GM18873 (cell line): ENCODE data around the gene SLC25A4.
"Not testable (repeated sequence)": the region's sequence is repeated elsewhere in the genome, so short reads cannot be mapped to it uniquely, and the experiment has no call there.

ENCODE experiments used
- ATAC-seq: cut with Tn5 transposase; IDR thresholded peaks from one replicate; pipeline ENCODE4 v1.9.1; 2021; ENCODE audit warnings: mild to moderate bottlenecking, moderate library complexity, moderate number of reproducible peaks; ENCODE audit not compliant: unreplicated experiment, low FRiP score

SLC25A4 gene

DNA sequence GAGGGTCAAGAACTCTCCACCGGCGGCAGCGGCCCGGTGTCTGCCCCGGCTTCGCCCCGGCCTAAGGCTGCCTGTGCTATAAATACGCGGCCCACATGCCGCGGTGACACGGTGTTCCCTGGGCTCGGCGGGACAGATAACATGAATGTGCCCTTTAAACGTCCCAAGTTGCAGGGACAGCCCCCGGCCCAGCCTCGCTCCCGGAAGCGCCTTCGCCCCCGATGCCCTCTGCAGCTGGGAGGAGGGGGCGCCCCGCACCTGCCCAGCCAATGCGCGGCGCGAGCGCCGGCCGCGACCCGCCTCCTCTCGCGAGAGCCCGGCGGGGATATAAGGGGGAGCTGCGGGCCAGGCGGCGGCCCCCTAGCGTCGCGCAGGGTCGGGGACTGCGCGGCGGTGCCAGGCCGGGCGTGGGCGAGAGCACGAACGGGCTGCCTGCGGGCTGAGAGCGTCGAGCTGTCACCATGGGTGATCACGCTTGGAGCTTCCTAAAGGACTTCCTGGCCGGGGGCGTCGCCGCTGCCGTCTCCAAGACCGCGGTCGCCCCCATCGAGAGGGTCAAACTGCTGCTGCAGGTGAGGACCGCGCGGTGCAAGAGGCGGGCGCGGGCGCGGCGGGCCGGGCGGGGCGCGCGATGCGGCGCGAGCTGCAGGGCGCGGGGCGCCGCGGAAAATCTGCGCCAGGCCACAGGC lies at the start of gene SLC25A4:
Gene SLC25A4, plus strand, starts transcription at position 355 of the 689 bp plus-strand sequence. Its CDS starts 107 bp downstream, at position 462.
- ATAC-seq, result peak; percentile 83

DNA sequence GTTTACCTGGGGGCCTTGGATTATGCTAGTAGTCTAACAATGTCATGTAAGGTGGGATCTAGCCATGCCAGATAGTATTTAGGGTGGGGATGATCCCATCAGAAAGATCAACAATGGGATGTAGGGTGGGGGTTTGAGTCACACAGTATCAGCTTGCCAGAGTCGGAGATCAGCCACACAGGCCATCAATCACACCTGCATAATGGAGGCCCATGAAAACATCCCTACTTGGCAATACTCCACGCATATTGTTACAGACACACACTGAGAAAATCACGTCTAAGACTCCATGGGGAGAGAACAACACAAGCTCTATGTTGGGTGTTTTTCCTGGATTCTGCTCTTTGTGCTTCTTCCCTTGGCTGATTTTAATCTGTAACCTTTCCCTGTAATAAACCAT lies 49.5 kb upstream of the SLC25A4 start:
- ATAC-seq, result no peak

DNA sequence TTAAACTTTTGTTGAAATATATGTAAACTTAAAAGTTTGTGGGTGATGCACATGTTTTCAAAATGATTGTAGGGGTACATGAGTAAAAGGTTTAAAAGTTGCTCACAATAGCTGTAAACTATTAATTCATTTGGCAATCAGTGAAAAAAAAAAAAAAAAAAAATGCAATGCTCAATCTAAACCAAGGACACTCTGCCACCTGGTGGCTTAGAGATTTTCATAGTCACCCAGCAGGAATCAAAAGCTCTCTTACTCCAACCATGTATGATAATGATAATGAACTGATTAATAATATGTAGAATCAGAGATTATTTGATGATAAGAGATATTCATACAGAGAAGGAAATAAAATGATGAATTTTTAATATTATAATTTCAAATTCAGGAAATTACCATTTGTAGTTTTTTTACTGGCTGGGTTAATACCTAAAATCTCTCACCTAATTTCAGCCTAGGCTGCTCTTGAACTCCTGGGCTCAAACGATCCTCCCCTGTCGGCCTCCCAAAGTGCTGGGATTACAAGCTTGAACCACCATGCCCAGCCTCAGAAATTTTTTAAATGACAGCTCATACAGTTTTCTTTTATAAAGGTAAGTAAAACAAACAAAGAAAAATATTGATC lies 46.9 kb upstream of the SLC25A4 start:
- no peak for ATAC-seq

DNA sequence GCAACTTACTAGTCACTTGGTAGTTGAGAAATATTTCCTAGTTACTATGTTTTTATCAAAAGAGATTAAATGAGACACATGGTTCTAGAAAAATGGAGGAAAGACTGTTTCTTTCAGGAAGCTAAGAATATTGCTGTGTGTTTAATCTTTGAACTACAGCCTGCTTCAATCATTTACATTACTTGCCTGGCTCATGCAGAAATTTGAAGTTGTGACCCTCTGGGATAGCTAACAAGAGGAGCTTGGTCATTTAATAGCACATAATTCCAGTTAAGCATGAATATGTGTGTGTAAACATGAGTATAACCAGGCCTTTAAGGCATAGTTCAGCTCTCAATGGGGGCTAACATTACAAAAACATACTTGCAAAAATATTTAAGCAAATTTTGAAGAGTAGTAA lies 44.6 kb upstream of the SLC25A4 start:
- no peak for ATAC-seq

DNA sequence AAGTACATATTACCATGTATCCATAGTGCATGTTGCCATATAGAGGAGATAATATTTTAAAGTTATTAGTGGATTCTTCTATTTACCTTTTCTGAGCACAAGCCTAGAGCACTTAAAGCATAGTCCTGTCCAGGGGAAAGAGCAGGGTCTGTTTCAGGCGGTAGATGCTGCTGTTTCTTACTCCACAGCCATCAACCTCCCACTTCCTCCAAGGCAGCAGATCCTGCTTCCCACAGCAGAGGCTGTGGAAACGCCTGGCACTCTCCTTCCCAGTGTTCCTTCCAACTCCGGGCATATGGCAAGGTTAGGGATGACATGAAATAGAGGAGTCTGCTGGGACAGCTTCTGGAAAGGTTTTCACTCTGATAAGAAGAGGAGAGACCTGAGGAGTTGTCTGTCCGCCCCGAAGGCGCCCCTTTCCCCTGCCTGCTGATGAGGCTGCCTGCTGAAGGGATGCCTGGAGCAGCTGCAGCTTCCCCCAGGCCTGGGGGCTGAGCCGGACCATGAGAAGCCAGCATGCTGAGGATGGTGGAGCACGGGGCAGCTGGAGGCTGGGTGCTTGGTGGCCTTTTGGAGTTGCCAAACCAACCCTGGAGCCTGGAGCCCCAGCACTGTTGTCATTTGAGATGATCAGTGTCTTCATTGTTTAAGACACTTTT lies 43.9 kb upstream of the SLC25A4 start:
- ATAC-seq, result no peak

DNA sequence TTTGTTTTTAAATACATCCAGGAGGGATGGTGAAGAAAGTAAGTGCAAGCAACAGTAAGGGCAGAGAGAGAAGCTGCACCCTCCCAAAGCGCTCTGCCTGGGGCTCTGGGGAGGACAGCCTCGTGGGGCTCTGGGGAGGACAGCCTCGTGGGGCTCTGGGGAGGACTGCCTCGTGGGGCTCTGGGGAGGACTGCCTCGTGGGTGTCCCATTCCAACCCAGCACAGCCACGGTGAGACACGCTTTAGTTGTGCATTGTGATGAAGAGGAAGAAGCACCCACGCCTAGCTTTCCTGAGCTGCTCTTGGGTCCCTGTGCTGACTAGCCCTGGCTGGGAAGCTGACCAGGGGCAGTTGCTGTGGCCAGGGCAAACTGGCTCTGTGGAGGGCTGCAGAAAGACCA lies 43.1 kb upstream of the SLC25A4 start:
- no peak for ATAC-seq

DNA sequence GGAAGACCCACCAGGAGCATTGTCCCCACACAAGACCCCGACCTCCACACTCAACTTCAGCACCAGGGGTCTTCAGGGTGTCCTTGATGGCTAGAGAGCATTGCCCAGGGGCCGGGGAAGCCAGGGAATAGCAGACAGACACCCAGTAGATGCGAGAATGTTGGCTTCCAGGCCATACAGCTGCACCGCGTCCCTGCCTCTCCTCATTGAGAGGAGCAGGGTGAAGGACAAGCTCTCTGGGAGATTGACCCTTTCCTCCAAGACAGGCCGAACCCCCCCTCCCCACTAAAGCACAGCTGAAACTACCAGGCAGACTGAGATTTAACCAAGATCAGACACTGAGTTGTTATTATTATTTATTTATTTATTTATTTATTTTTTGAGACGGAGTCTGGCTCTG lies 42.6 kb upstream of the SLC25A4 start:
- ATAC-seq, result no peak

DNA sequence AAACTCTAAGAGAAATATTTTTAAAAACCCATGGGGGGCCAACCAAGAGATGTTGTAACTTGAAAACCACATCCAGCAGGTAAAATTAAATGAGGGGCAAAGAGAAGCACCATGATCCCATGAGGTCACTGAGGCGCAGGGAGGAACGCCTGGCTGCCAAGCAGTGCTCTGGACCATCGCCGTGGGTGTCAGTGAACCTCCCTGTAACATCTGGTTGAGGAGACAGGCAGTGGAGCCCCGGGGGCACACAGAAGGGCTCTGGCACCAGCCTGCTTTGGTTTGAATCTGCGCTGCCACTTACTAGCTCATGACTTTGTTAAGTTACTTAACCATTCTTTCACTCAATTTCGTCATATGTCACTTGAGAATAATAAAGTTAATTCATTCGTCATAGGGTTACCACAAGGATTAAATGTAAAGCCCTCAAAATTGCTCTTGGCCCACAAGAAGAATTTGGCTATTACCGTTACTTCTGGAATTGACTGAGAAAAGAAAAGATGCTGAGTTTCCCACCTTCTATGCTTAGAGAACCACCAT lies 41.6 kb upstream of the SLC25A4 start:
- no peak for ATAC-seq

DNA sequence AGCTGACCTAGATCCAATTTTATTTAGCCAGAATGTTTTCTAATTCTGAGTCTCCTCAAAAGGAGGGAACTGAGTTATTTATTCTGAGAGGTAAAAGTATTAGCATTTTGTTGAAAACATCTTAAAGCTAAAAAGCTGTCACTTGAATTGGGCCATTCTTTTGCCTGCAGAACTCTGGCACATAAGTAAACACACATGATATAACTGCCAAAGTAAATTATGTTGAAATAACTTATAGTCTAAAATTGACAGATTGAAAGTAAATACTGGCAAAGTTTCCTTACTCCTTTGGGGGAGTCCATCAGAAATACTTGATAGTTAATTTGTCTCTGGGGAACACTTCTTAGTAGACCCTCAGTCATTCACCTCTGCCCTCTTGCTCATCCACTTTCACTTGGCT lies 38.3 kb upstream of the SLC25A4 start:
- ATAC-seq, result no peak

DNA sequence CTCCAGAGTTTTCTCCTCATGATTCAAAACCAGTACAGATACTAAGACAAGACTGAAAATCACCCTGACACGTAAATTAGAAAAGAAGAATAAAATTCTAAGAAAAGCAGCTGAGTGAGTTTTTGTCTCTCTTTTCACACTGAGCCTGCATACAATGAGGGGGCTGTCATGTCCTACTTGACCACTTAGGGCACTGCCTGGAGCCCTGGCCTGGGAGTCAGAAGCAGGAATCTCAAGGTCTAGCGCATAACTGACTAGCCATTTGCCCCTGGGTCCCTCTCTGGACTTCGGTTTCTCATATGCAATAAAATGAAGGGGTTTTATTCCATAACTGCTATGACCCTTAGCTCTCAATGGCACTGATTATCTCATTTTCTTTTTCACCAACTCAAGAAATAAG lies 36.7 kb upstream of the SLC25A4 start:
- ATAC-seq, result no peak

DNA sequence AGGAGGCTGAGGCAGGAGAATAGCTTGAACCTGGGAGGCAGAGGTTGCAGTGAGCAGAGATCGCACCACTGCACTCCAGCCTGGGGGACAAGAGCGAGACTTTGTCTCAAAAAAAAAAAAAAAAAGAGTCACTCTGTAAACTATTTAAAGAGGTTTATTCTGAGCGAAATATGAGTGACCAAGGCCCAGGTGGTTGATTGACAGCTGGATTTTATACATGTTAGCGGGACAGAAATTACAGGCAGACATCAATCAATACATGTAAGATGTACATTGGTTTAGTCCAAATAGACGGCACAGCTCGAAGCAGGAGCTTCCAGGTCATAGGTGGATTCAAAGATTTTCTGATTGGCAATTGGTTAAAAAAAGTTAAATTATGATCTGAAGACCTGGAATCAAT lies 35.5 kb upstream of the SLC25A4 start:
- ATAC-seq, result not testable (repeated sequence)

DNA sequence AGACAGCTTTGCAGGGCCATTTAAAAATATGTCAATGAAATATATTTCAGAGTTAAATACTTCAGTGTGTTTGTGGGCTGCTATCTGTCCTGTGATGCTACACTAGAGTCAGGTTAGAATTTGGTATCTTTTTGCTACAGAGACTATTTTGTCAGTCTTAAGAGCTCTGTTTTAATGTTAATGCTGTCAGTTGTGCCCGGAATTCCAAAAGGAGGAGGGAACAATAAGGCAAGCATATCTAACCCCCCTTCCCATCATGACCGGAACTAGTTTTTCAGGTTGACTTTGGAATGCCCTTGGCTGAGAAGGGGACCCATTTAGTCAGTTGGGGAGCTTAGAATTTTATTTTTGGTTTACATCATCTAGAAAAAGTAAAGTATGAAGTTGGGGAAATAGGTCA lies 34.9 kb upstream of the SLC25A4 start:
- no peak for ATAC-seq

DNA sequence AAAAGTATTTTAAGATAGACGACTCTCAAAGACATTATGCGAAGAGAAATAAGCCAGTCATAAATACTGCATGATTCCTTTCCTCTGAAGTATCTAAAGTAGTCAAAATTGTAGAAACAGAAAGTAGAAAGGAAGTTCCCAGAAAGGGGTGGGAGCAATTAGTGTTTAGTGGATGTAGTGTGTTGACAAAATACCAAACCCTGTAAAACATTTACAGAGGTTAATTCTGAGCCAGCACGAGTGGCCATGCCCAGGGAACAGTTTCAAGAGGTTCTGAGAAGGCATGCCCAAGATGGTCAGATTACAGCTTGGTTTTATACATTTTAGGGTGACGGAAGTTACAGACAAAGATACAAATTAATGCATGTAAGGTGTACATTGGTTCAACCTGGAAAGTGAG lies 34.4 kb upstream of the SLC25A4 start:
- ATAC-seq, result no peak

DNA sequence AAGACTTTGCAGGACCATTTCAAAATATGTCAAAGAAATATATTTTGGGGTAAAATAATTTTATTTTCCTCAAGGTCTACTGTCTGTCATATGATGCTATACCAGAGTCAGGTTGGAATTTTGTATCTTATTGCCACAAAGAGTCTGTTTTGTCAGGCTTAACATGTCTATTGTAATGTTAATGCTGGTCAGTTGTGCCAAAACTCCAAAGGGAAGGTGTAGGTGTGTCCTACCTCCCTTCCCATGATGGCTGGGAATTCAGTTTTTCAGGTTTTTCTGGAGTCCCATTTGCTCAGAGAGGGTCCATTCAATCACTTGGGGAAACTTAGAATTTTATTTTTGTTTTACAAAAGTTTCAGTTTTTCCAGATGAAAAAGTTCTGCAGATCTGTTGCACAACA lies 33.3 kb upstream of the SLC25A4 start:
- ATAC-seq, result no peak

DNA sequence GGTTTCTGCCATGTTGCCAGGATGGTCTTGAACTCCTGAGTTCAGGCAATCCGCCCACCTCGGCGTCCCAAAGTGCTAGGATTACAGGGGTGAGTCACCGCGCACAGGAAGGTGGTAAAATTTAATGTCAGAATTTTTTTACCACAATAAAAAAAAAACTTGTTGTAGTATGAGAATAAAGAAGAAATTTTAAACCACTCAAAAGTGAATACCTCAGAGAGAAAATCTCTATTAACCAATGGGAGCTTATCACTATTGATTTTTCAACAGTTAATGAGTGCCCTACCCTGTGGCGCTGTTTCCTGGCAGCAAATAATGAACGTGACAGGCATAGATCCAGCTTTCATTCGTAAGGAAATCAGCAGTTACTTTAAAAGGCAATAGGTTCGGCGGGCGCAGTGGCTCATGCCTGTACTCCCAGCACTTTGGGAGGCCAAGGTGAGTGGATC lies 32.7 kb upstream of the SLC25A4 start:
- ATAC-seq, result no peak

DNA sequence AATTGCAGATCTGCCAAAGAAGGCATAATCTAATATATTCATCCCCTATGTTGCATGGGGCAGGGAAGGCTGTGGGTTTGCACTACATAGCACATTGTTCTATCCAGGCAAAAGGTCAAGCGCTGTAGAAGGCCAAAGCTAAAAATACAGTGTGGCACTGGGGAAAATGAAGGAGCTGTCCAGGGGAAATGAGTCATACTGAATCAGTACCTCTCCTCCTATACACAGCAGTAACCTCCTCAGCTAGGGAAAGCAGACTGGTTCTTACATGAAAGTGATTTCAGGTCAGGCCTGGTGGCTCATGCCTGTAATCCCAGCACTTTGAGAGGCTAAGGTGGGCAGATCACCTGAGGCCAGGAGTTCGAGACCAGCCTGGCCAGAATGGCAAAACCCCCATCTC lies 31.0 kb upstream of the SLC25A4 start:
- ATAC-seq, result no peak

DNA sequence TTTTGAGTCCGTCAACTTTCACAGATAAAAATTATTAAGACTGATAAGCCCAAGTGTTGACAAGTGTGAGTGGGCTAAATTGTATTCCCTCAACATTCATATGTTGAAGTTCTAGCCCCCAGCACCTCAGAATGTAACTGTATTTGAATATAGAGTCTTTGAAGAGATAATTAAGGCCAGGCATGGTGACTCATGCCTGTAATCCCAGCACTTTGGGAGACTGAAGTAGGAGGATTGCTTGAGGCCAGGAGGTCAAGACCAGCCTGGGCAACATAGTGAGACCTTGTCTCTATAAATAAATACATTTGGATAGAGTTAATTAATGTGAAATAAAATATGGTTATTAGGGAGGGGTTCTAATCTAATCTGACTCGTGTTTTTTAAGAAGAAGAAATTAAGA lies 29.7 kb upstream of the SLC25A4 start:
- ATAC-seq, result no peak

DNA sequence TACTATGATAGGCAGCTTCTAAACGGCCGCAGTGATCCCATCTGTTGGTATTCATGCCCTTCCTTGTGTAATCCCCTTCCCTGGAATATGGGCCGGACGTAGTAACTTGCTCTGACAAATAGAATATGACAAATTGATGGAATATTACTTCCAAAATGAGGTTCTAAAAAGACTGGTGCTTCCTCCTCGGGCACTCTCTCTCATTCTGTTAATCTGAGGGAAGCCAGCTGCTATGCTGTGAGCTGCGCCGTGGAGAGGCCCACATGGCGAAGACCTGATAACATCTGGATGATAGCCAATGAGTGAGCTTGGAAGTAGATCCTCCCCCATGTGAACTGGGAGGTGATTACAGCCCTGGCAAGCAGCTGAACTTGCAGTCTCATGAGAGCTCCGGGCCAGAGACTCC lies 27.2 kb upstream of the SLC25A4 start:
- ATAC-seq, result no peak

DNA sequence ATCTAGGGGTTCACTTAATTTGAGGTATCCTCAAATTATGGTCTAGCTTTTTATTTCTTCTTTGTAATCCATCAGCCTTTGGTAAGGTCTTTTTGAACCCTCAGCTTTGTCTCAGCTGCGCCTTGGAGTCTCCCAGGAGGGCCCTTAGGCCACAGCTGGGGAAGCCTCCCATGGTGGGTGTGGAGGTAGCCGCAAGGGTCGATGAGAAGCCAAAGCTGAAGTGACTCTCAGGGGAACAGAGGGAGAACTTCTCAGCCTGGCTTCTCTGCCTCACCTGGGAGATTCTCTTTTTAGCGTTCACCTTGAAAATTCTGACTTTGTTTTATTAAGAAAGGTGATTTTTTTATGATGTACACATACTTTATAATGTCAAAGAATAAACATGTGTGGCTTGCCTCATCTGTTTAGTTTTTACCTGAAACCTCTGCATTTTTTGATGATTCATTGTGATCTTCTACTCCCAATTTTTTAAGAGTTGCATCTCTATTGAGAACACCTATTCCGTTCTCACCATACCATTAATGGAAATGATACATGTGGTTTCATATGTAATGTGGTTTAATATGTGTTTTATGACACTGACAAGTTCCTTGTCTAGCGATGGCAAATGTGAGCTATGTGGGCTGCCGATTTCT lies 25.6 kb upstream of the SLC25A4 start:
- no peak for ATAC-seq

DNA sequence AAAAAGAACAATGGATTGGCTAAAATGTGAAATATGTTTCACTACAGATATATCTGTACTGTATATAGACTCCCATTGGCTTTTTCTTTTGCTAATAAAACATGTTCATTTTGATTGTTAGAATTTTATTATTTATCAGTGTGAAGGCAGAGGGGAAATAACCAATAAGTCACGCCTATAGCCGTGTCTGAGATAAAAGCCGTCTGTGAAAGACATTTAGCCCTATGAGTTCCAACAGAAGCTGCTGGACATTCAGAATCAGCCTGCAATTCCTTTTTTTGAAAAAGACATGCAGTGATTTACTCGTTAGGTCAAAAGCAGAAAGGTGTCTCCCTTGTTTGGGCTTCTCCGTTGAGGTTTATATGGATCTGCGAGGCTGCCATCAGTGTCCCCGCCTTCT lies 24.2 kb upstream of the SLC25A4 start:
- no peak for ATAC-seq

DNA sequence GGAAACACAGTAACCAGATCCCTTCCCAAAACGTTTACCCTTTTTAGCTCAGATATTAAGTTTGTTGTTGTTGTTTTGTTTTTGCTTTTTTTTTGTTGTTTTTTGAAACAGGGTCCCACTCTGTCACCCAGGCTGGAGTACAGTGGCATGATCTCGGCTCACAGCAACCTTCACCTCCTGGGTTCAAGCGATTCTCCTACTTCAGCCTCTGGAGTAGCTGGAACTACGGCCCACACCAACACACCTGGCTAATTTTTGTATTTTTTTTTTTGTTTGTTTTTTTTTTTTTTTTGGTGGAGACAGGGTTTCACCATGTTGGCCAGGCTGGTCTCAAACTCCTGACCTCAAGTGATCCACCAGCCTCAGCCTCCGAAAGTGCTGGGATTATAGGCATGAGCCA lies 23.6 kb upstream of the SLC25A4 start:
- ATAC-seq, result not testable (repeated sequence)
